ENCODE data around the gene C20orf204. TPM values are rescaled to one million over a fixed set of nuclear protein-coding genes. Genes with fewer than 3 reads are reported as not detected.

C20orf204 gene
- total RNA-seq, 1 donor from 2014 or later = 0.55 TPM

DNA sequence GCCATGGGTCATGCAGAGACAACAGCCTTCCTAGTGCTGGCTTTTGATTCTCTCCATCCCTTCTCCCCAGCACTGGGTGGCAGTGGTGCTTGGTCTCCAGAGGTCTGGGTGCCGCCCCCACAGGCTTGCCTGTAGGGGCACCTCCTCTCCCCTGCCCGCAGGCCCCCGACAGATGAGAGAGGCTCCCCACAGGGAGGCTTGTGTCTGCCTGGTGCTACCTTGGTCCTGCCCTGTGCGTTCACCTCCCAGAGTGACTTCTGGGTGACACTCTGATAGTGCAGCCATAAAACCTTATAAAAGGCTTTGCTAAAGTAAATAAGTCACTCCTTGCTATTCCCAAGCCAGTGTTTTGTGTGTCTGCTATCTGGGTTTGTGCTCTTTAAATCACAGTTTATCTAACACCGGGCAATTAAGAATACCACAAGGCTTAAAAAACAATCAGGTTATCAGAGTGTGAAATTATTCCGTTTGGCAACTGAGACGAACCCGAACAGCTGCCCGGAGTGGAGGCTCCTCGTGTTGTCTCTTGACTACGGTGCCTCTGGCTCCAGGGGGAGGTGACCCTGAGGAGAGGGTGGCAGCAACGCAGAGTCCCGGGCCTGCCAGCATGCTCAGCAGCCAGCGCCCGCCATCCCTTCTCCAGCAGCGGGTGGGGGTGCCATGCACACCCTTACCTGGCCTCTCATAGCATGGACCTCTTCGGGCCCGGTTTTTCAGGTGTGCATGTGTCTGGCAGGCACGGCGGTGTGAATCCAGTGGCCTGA is 5.4 kb upstream of the C20orf204 start:
- peaks cover 94% of the 10 kb centered on the region for H3K36me3 ChIP-seq
- intact Hi-C loops (cut with micrococcal nuclease) = no loop called here

DNA sequence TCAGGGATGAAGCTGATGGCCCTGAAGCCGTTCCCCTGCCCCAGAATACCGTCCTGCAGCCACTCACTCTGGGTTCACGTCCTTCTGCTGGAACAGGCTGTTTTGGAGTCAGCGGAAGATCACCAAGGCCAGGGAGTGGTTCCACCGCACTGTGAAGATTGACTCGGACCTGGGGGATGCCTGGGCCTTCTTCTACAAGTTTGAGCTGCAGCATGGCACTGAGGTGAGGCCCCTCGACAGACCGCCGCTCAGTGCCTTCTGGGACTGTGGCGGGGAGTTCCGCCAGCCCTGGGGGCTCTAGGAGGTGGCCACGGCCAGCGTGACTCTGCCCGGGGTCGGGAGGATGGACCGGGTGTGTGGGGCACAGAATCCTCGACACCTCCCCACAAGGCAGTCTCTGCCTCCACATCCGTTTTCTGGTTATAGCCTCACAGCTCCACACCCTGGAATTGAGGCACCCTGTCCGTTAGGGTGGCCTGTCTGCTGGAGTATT is 4.1 kb upstream of the C20orf204 start:
- Histone ChIP-seq H3K36me3 (peaks cover 81% of the 10 kb centered on the region), H3K9me3 (replicated peaks) (no peaks in the 10 kb centered on the region), H3K4me1 (peaks cover 10% of the 10 kb centered on the region), H3K27ac (replicated peaks) (no peak overlapping the region), H3K4me3 (no peak overlapping the region), H3K27me3 (ENCODE audit: low read depth) (peaks cover 11% of the 10 kb centered on the region)
- TF ChIP-seq, protein P1, sequence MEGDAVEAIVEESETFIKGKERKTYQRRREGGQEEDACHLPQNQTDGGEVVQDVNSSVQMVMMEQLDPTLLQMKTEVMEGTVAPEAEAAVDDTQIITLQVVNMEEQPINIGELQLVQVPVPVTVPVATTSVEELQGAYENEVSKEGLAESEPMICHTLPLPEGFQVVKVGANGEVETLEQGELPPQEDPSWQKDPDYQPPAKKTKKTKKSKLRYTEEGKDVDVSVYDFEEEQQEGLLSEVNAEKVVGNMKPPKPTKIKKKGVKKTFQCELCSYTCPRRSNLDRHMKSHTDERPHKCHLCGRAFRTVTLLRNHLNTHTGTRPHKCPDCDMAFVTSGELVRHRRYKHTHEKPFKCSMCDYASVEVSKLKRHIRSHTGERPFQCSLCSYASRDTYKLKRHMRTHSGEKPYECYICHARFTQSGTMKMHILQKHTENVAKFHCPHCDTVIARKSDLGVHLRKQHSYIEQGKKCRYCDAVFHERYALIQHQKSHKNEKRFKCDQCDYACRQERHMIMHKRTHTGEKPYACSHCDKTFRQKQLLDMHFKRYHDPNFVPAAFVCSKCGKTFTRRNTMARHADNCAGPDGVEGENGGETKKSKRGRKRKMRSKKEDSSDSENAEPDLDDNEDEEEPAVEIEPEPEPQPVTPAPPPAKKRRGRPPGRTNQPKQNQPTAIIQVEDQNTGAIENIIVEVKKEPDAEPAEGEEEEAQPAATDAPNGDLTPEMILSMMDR (IDR thresholded peaks at IDR 0.05; ENCODE audit: borderline replicate concordance) = no peak
- no peak for DNase-seq
- intact Hi-C loops (cut with micrococcal nuclease) = no loop called here

More for the DNA sequence above, 5.4 kb upstream of the C20orf204 start:
- H3K27me3 ChIP-seq (ENCODE audit: low read depth) = no peaks in the 10 kb centered on the region
- TF ChIP-seq, protein P1 (IDR thresholded peaks at IDR 0.05; ENCODE audit: borderline replicate concordance) = no peak
- H3K9me3 ChIP-seq (replicated peaks) = no peaks in the 10 kb centered on the region
- no peak overlapping the region for H3K4me3 ChIP-seq
- no peak for DNase-seq
- H3K27ac ChIP-seq (replicated peaks) = no peak overlapping the region
- H3K4me1 ChIP-seq = peaks cover 10% of the 10 kb centered on the region

DNA sequence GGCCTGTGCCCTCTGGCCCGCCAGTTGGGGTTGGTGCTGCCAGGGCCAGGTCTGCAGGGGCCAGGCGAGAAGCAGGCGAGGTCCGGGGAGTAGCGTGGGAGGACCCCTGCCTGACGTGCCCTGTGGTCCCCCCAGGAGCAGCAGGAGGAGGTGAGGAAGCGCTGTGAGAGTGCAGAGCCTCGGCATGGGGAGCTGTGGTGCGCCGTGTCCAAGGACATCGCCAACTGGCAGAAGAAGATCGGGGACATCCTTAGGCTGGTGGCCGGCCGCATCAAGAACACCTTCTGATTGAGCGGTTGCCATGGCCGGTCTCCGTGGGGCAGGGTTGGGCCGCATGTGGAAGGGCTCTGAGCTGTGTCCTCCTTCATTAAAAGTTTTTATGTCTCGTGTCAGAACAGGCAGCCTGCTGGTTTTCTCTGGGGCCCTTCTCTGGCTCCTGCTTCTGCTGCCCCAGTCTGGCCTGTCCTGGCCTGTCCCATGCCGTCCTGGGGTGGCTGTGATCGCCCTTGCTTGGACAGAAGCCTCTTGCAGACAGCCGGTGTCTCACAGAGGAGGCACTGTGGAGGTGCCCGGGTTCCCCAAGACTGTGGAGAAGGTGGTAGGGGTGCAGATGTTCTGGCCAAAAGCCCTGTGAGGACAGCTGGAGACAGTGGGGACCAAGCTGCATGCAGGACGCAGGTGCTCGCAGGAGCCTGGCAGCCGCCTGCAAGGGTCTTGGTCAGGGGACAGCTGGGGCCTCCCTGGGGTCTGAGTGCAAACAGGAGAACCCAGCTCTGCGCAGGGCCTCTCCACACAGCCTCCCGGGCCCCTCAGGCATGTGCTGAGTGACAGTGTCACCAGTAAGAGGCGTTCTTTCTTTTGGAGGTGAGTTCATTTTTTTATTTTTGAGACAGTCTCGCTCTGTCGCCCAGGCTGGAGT is 3.0 kb upstream of the C20orf204 start:
- no peak overlapping the region for H3K27ac ChIP-seq (replicated peaks)

DNA sequence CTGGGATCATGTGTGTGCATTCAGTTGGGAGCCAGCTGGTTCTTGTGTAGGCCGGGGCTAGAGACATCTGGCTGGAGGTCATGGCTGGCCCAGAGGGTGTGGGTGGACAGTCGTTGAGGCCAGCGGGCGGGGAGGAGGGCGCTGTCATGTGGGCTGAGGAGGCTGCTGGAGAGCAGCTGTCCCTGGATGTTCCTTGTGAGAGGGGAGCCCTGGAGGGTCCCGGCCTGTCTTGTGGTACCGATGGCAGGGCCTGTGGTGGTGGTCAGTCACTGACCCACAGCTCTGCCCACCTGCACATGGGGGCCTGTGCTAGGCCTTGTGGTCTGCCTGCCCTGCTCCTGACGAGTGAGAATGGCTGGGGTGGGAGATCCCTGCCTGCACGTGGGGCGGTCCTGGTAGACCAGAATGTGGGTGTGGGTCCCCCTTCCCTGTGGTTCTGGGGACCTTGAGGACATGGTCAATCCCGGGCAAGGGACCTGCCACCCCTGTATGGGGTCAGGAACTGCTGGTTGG is 1.9 kb upstream of the C20orf204 start:
- H3K36me3 ChIP-seq = peaks cover 59% of the 10 kb centered on the region
- no peak overlapping the region for H3K27ac ChIP-seq (replicated peaks)
- no peak overlapping the region for H3K4me3 ChIP-seq
- intact Hi-C loops (cut with micrococcal nuclease) = no loop called here
- no peak for DNase-seq
- peaks cover 33% of the 10 kb centered on the region for H3K27me3 ChIP-seq (ENCODE audit: low read depth)
- no peaks in the 10 kb centered on the region for H3K9me3 ChIP-seq (replicated peaks)
- TF ChIP-seq, protein P1 (IDR thresholded peaks at IDR 0.05; ENCODE audit: borderline replicate concordance) = no peak
- peaks cover 29% of the 10 kb centered on the region for H3K4me1 ChIP-seq

More for the DNA sequence above, 3.0 kb upstream of the C20orf204 start:
- Histone ChIP-seq H3K4me3 (no peak overlapping the region), H3K27me3 (ENCODE audit: low read depth) (peaks cover 22% of the 10 kb centered on the region), H3K4me1 (peaks cover 19% of the 10 kb centered on the region), H3K9me3 (replicated peaks) (no peaks in the 10 kb centered on the region), H3K36me3 (peaks cover 70% of the 10 kb centered on the region)
- intact Hi-C loops (cut with micrococcal nuclease) = no loop called here
- TF ChIP-seq, protein P1 (IDR thresholded peaks at IDR 0.05; ENCODE audit: borderline replicate concordance) = no peak
- no peak for DNase-seq
